ENCODE measurements around the gene ASMT.
A peak's percentile ranks its signal among the peaks of the same experiment; 100 is the strongest.
"Not testable (repeated sequence)": the region's sequence is repeated elsewhere in the genome, so short reads cannot be mapped to it uniquely, and the experiment has no call there.

ASMT gene

GRCh38 chrX:1614927-1615326, at the start of gene ASMT:
Gene ASMT, plus strand, starts transcription at chrX:1615059. Its CDS starts 141 bp downstream, at chrX:1615200.
- DNase-seq = no peak

GRCh38 chrX:1574181-1574580, 40.7 kb upstream of the ASMT start:
- DNase-seq = not testable (repeated sequence)

GRCh38 chrX:1576201-1576992, 38.5 kb upstream of the ASMT start:
- no peak for DNase-seq

GRCh38 chrX:1577845-1578244, 37.0 kb upstream of the ASMT start:
- no peak for DNase-seq

GRCh38 chrX:1578511-1579173, 36.2 kb upstream of the ASMT start:
- no peak for DNase-seq

GRCh38 chrX:1581132-1581531, 33.7 kb upstream of the ASMT start:
- DNase-seq = peak; percentile 56

GRCh38 chrX:1582686-1583437, 32.0 kb upstream of the ASMT start:
- no peak for DNase-seq

- no peak for DNase-seq
These were observed 30.4 kb upstream of the ASMT start for GRCh38 chrX:1584237-1585011.

GRCh38 chrX:1587161-1587560, 27.7 kb upstream of the ASMT start:
- no peak for DNase-seq

- DNase-seq = no peak
These were observed 25.3 kb upstream of the ASMT start for GRCh38 chrX:1589356-1590130.

GRCh38 chrX:1591102-1591862, 23.6 kb upstream of the ASMT start, which contains the start of gene AKAP17A:
Gene AKAP17A, plus strand, starts transcription at chrX:1591604. Its CDS starts 1,859 bp downstream, at chrX:1593463.
- peak; percentile 19 for DNase-seq

- no peak for DNase-seq
These were observed 22.9 kb upstream of the ASMT start for GRCh38 chrX:1591863-1592469.

- no peak for DNase-seq
These were observed 22.3 kb upstream of the ASMT start for GRCh38 chrX:1592470-1593142.

- DNase-seq = no peak
These were observed 21.3 kb upstream of the ASMT start for GRCh38 chrX:1593286-1594271.

GRCh38 chrX:1595711-1596060, 19.2 kb upstream of the ASMT start:
- DNase-seq = no peak

- no peak for DNase-seq
These were observed 18.0 kb upstream of the ASMT start for GRCh38 chrX:1596676-1597344.

- DNase-seq = no peak
These were observed 17.4 kb upstream of the ASMT start for GRCh38 chrX:1597345-1598020.

Data from NCI-H1694 (cell line).